OCI-LY7 (cell line): Measurements from ENCODE around the gene UFC1. TPM values are rescaled to one million over a fixed set of nuclear protein-coding genes. Genes with fewer than 3 reads are reported as not detected.

ENCODE experiments used
- BruUV-seq: library from RNA; stranded (reverse); fragments of 400-500 nt; replicated peaks from 2 replicates; lab custom pipeline; 2021; lab: Mats Ljungman, UMichigan
- CTCF ChIA-PET: fragments of 300-600 bp; sonication (Branson Sonifier 250); formaldehyde crosslinking; loops from one replicate; lab custom pipeline; 2022; ENCODE audit warnings: antibody characterized with exemption; ENCODE audit not compliant: unreplicated experiment; lab: Charles Lee
- POLR2A ChIA-PET: fragments of 300-600 bp; sonication (Branson Sonifier 250); formaldehyde crosslinking; loops from one replicate; lab custom pipeline; 2022; ENCODE audit warnings: antibody characterized with exemption; lab: Charles Lee
- DNase-seq: peaks from one replicate; pipeline ENCODE4 v3.0.0-alpha.2; 2015; ENCODE audit warnings: low spot score
- H2AFZ ChIP-seq: fragments of 200-600 bp; sonication (generic), shearing (Covaris generic); 2 replicates; pipeline ENCODE4 v1.6.1; 2014; ENCODE audit warnings: mild to moderate bottlenecking, antibody characterized with exemption, low read length, moderate library complexity
- H3K27ac ChIP-seq: fragments of 200-600 bp; sonication (generic); 2 replicates; pipeline ENCODE4 v1.5.1; 2014; ENCODE audit warnings: mixed run types, low read depth, mild to moderate bottlenecking, moderate library complexity, low read length, inconsistent platforms; ENCODE audit not compliant: poor library complexity, severe bottlenecking
- H3K36me3 ChIP-seq: fragments of 200-600 bp; sonication (generic); 2 replicates; pipeline ENCODE4 v1.6.1; 2014; ENCODE audit warnings: mild to moderate bottlenecking, antibody characterized with exemption, low read length, moderate library complexity, mixed read lengths; ENCODE audit not compliant: insufficient read depth
- H3K4me1 ChIP-seq: fragments of 200-600 bp; sonication (generic); 2 replicates; pipeline ENCODE4 v1.5.1; 2014; ENCODE audit warnings: mild to moderate bottlenecking, low read length; ENCODE audit not compliant: insufficient read depth, poor library complexity, severe bottlenecking
- H3K4me2 ChIP-seq: fragments of 200-600 bp; sonication (generic); 2 replicates; pipeline ENCODE4 v1.6.1; 2014; ENCODE audit warnings: mild to moderate bottlenecking, low read length
- H3K4me3 ChIP-seq: fragments of 200-600 bp; sonication (generic); 2 replicates; pipeline ENCODE4 v1.5.1; 2014; ENCODE audit warnings: mild to moderate bottlenecking, low read depth, low read length; ENCODE audit not compliant: poor library complexity, severe bottlenecking
- H3K79me2 ChIP-seq: fragments of 200-600 bp; sonication (generic); 2 replicates; pipeline ENCODE4 v1.6.1; 2016; ENCODE audit warnings: low read depth, mild to moderate bottlenecking, low read length, moderate library complexity, mixed read lengths; ENCODE audit not compliant: insufficient read depth
- H3K9me2 ChIP-seq: fragments of 200-600 bp; sonication (generic); 2 replicates; pipeline ENCODE4 v1.6.1; 2016; ENCODE audit warnings: mild to moderate bottlenecking, low read length, mixed read lengths; ENCODE audit not compliant: insufficient read depth
- H3K9me3 ChIP-seq: fragments of 200-600 bp; sonication (generic); 2 replicates; pipeline ENCODE4 v1.6.1; 2014; ENCODE audit warnings: mild to moderate bottlenecking, mixed run types, low read length, mixed read lengths
- H4K20me1 ChIP-seq: fragments of 200-600 bp; sonication (generic); 2 replicates; pipeline ENCODE4 v1.6.1; 2014; ENCODE audit warnings: mild to moderate bottlenecking, antibody characterized with exemption, low read length, moderate library complexity, mixed read lengths; ENCODE audit not compliant: insufficient read depth
- CTCF ChIP-seq: fragments of 200-600 bp; sonication (generic); conservative IDR thresholded peaks from 2 replicates; pipeline ENCODE4 v1.5.1; 2014; ENCODE audit warnings: mild to moderate bottlenecking, antibody characterized with exemption, low read length, moderate library complexity, mixed read lengths
- EZH2phosphoT487 ChIP-seq: fragments of 200-600 bp; sonication (generic); IDR thresholded peaks from 2 replicates; pipeline ENCODE4 v1.6.1; 2018; ENCODE audit warnings: low read depth, borderline replicate concordance, mild to moderate bottlenecking, mixed run types, antibody characterized with exemption, low read length, moderate library complexity, mixed read lengths
- intact Hi-C: fragments of 100-400 bp; cut with micrococcal nuclease; formaldehyde crosslinking; loops from one replicate; pipeline ENCODE4 v1.10.0; 2022; ENCODE audit not compliant: unreplicated experiment
- total RNA-seq, 2 experiments: library from RNA; depleted of rRNA in 1 of 2; stranded (reverse); fragments of >200 nt in 1 of 2; shearing (Covaris generic) in 1 of 2; gene quantifications; 2 replicates each; pipeline ENCODE4 v1.2.3, GENCODE V29; 2014 to 2022

UFC1 gene
- total RNA-seq, 2 experiments from 2014 or later = 61.2 to 80.9 TPM

- Histone ChIP-seq H3K27ac (no peak overlapping the region), H2AFZ (peak overlapping the region; percentile 70; the same call in 1 of the 2 replicates), H3K36me3 (no peaks in the 10 kb centered on the region), H4K20me1 (no peaks in the 10 kb centered on the region), H3K4me3 (no peak overlapping the region), H3K4me1 (peaks cover 36% of the 10 kb centered on the region), H3K4me2 (no peak overlapping the region), H3K9me2 (no peaks in the 10 kb centered on the region), H3K9me3 (no peaks in the 10 kb centered on the region), H3K79me2 (no peaks in the 10 kb centered on the region)
- no peak for DNase-seq
- no peak for TF ChIP-seq EZH2phosphoT487
- TF ChIP-seq CTCF = no peak
- CTCF ChIA-PET = interaction anchor here (1.0 to 1.9 kb wide), 5 partner anchors 10 to 190 kb away, joined by 3 to 10 read pairs (median 5); partner anchors contain the start of genes NDUFS2 and TOMM40L
- BruUV-seq = no TSS peak
- POLR2A ChIA-PET = interaction anchor here (0.5 to 2.2 kb wide), 9 partner anchors 9 to 193 kb away, joined by 3 to 5 read pairs (median 4); partner anchors contain the start of genes B4GALT3 and TOMM40L
- intact Hi-C loops = loop anchor here (1.0 to 5.0 kb wide), 3 partner anchors 33 to 190 kb away; no protein-coding TSS in a partner anchor
These were observed 38.2 kb downstream of the UFC1 start for GRCh38 chr1:161191971-161192370.

GRCh38 chr1:161192476-161193465 is 39.0 kb downstream of the UFC1 start:
- H3K9me3 ChIP-seq = no peaks in the 10 kb centered on the region
- H3K27ac ChIP-seq = no peak overlapping the region
- no peak overlapping the region for H3K4me3 ChIP-seq
- no peak overlapping the region for H3K4me2 ChIP-seq
- no TSS peak for BruUV-seq
- intact Hi-C loops = loop anchor here (1.0 to 5.0 kb wide), 3 partner anchors 33 to 190 kb away; no protein-coding TSS in a partner anchor
- TF ChIP-seq CTCF (peak; percentile 96), EZH2phosphoT487 (no peak)
- H2AFZ ChIP-seq = peak overlapping the region; percentile 70
- CTCF ChIA-PET = interaction anchor here (1.0 to 1.9 kb wide), 3 partner anchors 10 to 189 kb away, joined by 3 to 10 read pairs (median 4); partner anchors contain the start of genes NDUFS2 and TOMM40L
- peak; percentile 86 for DNase-seq
- no peaks in the 10 kb centered on the region for H4K20me1 ChIP-seq
- POLR2A ChIA-PET = interaction anchor here (0.5 to 2.2 kb wide), 6 partner anchors 15 to 192 kb away, joined by 3 to 5 read pairs (median 4); partner anchors contain the start of gene B4GALT3
- no peaks in the 10 kb centered on the region for H3K36me3 ChIP-seq
- H3K79me2 ChIP-seq = no peaks in the 10 kb centered on the region
- no peaks in the 10 kb centered on the region for H3K9me2 ChIP-seq
- H3K4me1 ChIP-seq = peaks cover 28% of the 10 kb centered on the region
